Skin of body (tissue), 2 donors: ENCODE data around the gene NUDCD3. TPM values are rescaled to one million over a fixed set of nuclear protein-coding genes. Genes with fewer than 3 reads are reported as not detected.
"Not testable (repeated sequence)": the region's sequence is repeated elsewhere in the genome, so short reads cannot be mapped to it uniquely, and the experiment has no call there.

Experiments
- DNase-seq: peaks from one replicate; lab custom pipeline; 2025; lab: John Stamatoyannopoulos, UW
- total RNA-seq: library from RNA; depleted of rRNA; stranded (reverse); fragments of >200 nt; gene quantifications from one replicate; pipeline ENCODE4 v1.2.3, GENCODE V29; 2014

The NUDCD3 gene
- total RNA-seq, 1 donor from 2014 or later: 47.8 TPM

DNA sequence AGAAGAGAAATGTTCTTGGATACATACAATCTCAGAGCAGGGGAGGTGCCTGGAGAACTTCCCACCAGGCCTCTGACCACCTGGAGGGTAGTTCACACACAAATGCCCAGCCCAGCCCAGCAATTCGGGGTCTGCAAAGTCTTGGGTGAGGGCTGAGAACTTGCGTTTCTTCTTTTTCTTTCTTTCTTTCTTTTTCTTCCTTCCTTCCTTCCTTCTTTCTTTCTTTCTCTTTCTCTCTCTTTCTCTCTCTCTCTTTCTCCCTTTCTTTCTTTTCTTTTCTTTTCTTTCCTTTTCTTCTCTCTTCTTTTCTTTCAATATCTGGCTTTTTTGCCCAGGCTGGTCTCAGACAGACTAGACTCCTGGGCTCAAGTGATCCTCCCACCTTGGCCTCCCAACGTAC is 28.3 kb upstream of the NUDCD3 start:
- DNase-seq: no peak

DNA sequence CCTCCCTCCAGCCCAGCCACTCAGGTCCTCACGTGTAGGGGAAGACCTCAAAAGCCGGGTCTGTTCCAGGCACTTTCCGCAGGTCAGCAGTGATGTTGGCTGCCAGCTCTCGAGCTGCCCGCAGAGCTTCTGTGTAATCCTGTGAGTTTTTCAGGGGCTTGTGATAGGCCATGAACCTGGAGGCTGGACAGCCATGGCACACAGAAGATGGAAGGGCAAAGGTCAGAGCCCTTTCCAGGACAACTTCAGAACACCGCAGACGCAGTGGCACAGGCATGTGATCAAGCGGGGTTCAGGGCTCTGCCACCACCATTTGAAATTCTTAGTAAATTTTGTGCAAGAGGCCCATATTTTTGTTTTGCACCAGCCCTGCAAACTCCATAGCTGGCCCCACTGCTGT is 26.7 kb upstream of the NUDCD3 start:
- DNase-seq: no peak

DNA sequence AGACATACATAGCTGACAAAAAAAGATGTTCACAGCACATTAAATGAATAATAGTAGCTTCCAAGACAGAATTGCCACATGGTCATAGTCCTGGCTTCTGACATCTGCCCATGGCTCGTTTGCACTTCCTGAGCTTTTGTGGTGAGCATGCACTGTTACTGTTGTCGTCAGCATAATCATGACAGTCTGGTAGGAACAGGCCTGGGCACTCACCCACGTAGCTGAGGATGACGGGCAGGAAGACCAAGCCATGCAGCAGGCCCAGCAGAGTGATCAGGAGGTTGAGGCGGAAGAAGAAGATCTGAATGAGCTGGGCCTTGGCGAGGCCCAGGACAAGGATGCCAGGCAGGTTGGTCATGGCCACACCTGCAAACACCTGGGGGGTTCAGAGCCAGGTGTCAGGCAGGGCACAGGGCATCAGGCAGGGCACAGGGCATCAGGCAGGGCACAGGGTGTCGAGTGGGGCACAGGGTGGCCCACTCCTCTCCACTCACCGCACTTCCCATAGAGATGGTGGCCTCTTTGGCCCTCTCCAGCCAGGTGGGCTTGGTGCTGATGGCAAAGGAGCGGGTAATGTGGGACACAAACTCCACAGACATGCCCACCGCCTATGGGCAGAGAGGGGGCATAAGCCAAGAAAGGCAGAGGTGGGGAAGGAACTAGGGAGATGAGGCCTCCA is 25.3 kb upstream of the NUDCD3 start:
- DNase-seq: no peak

DNA sequence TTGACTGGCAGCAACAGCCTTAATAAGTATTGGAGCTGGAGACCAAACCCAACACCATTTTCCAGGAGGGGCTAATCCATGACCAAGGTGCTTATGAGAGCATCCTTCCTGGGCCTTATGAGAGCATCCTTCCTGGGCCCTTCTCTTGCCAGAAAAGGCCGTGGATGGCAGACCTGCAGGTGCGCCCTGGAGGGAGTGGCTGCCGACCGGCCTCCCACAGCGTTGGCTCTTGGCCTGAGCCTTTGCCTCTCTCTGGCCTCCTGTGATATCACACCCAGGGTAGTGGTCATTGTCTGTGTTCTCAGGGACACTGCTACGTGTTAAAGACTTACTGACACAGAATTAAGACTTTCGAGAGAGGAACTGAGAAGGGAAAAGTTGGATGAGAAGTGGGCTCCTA is 22.3 kb upstream of the NUDCD3 start:
- DNase-seq: no peak

GRCh38 chr7:44511863-44512468 is 21.5 kb upstream of the NUDCD3 start:
- DNase-seq: no peak

DNA sequence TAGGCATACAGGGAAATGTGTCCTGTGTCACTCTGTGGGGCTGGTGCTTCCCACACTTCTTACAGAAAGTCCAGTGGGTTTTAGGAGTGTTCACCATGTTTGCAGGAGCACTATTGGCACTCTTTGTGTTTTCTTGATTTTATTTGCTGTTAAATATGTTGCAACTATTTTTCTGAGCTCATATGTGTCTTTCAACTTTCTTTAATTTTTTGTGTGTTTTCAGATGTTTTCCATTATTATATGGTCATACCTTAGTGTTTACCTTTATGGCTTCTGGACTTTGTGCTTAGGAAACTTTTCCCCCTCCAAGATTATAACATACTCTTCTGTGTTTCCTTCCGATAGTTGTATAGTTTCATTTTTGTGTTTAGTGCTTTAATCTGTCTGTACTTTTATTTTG is 20.8 kb upstream of the NUDCD3 start:
- no peak for DNase-seq

- no peak for DNase-seq
Observed at GRCh38 chr7:44508328-44509030, 18.0 kb upstream of the NUDCD3 start.

GRCh38 chr7:44506592-44507288 is 16.3 kb upstream of the NUDCD3 start:
- DNase-seq: not testable (repeated sequence)

GRCh38 chr7:44505595-44505994 is 15.1 kb upstream of the NUDCD3 start:
- no peak for DNase-seq

DNA sequence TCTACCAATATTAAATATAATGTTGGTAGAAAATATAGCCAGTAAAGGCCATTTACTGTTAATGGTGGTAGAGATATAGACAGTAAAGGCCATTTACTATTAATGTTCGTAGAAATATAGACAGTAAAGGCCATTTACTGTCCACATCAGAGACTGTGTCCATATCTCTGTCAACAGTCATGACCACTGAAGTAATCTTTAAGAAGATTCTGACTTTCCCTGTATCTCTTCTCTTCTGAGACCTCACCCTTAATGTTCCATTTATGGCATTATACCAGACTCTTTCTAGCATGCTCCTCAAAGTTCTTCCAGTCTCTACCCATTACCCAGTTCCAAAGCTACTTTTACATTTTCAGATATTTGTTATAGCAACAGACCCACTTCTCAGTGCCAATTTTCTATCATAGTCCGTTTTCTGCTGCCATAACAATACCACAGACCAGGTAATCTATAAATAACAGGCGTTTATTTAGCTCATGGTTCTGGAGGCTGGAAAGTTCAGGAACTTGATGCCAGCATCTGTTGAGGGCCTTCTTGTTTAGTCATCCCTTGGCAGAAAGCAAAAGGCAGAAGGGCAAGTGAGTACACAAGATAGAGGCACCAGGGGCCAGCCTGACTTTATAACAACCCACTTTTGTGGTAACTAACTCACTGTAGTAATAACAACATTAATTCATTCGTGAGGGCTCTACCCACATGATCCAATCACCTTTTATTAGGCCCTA is 7.9 kb upstream of the NUDCD3 start:
- no peak for DNase-seq

DNA sequence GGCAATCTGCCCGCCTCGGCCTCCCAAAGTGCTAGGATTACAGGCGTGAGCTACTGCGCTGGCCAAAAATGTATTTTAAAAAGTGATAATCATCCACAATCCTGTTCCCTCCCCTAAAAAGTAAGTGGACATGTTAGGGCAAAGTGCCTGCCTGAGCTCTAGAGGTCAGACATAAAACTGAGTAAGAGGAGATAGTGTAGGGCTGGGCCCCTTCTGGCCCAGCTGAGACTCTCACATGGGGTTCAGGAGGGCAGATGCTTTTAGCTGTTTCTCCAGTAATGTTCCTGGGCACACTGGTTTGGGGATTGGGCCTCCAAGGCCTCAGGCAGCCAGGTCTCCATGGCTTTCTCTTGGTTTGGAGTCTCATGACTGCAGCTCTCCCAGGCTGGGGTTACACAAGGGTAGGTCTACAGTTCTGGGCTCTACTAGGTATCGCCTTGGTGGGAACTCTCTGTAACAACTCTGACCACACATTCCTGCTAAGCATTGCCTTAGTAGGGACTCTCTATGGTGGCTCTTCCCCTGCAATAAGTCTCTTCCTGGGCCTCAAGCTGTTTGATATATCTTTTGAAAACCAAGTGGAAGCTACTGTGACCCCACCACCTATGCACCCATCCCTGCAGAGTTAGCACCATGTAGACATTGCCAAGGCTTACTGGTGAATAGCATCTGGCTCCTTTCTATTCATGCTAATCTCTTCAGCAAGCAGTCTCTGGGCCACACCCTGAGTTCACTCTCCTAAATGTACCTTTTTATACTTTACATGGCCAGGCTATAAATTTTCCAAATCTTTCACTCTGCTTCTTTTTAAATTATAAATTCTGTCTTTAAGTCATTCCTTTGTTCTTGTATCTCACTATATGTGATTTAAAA is 6.9 kb upstream of the NUDCD3 start:
- no peak for DNase-seq

DNA sequence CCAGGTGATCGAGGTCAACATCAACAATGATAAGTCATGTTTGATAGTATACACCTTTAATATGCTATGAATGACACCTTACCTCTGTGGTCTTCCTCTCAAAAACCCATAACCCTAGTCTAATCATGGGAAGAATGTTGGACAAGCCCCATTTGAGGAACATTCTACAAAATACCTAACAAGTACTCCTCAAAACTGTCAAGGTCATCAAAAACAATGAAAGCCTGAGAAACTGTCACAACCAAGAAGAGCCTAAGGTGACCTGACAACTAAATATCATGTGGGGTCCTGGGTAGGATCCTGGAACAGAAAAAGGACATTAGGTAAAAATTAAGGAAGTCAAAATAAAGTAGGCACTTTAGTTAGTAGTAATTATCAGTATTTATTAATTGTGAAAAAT is 5.9 kb upstream of the NUDCD3 start:
- DNase-seq: no peak

- no peak for DNase-seq
Observed at GRCh38 chr7:44494960-44495359, 4.5 kb upstream of the NUDCD3 start.

- no peak for DNase-seq
Observed at GRCh38 chr7:44491229-44491628, 771 bp upstream of the NUDCD3 start.

DNA sequence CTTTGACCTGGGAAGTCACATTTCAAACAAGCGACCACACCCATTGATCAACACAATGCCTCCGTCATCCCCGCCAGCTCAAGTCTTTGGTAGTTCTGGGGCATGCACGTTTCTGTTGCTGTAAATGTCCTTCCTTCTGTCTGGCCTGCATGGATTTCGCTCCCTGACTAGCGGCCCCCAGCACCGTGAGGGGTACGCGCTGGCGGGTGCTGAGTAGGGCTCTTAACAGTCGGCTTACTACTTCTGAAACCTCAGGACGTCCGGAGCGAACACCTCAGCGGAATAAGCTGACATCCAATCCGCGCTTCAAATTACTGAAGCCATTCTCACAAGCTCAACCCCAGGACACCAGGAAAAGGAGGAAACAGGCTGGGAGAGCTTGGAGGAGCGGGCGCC is 505 bp downstream of the NUDCD3 start:
- no peak for DNase-seq

DNA sequence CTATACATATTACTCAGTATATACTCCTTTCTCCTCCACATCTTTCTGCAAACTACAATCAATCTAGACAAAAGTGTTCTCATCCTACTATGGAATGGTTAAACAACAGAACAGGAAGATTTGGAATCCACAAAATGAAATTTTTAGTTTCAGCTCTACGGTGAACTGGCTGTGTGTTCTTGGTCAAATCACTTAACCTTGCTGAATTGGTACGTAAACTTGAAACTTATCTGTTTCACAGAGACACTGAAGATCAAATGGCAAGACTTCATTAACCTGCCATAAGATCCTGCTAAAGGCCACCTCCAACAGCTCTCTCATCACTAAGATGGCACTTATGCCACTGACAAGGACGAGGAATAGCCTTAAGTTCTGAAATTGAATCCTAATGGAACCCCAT is 1.5 kb downstream of the NUDCD3 start:
- no peak for DNase-seq

- no peak for DNase-seq
Observed at GRCh38 chr7:44486693-44487092, 3.8 kb downstream of the NUDCD3 start.

- DNase-seq: no peak
Observed at GRCh38 chr7:44486001-44486400, 4.5 kb downstream of the NUDCD3 start.

GRCh38 chr7:44484482-44485313 is 5.8 kb downstream of the NUDCD3 start:
- DNase-seq: no peak
